ENCODE measurements around the gene FXR2.

DNA sequence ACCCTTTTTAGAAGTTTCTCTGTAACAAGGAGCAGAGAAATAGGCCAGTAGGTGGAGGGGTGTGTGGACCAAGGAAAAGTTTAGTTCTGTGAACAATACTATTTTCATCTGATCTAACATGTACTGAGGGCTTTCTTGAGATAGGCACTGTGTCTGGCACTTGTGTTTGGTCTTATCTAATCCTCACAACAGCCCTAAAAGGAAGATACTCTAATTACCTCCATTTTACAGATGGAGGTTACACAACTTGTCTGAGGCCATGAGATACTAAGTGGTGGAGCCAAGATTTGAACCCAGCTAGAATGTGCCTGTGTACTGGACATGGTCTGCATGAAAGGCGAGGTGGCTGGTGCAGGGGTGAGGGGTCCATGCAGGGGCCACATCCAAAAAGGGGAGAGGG lies 61.3 kb downstream of the FXR2 start:
- TF ChIP-seq, protein P1, sequence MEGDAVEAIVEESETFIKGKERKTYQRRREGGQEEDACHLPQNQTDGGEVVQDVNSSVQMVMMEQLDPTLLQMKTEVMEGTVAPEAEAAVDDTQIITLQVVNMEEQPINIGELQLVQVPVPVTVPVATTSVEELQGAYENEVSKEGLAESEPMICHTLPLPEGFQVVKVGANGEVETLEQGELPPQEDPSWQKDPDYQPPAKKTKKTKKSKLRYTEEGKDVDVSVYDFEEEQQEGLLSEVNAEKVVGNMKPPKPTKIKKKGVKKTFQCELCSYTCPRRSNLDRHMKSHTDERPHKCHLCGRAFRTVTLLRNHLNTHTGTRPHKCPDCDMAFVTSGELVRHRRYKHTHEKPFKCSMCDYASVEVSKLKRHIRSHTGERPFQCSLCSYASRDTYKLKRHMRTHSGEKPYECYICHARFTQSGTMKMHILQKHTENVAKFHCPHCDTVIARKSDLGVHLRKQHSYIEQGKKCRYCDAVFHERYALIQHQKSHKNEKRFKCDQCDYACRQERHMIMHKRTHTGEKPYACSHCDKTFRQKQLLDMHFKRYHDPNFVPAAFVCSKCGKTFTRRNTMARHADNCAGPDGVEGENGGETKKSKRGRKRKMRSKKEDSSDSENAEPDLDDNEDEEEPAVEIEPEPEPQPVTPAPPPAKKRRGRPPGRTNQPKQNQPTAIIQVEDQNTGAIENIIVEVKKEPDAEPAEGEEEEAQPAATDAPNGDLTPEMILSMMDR (IDR thresholded peaks at IDR 0.05): no peak
- no peak for TF ChIP-seq POLR2A (IDR thresholded peaks at IDR 0.05)

Data from testis (tissue), 2 donors.